Jurkat, Clone E6-1 (cell line): ENCODE measurements around the gene NYAP2.

Experiments used
- DNase-seq: peaks from one replicate; pipeline ENCODE4 v3.0.0-alpha.2; 2011; ENCODE audit warnings: low read depth, low spot score
- H3K4me3 ChIP-seq: 2 replicates; pipeline ENCODE4 v1.5.1; 2011; ENCODE audit warnings: mild to moderate bottlenecking, low read length, control low read depth, moderate library complexity

The NYAP2 gene

DNA sequence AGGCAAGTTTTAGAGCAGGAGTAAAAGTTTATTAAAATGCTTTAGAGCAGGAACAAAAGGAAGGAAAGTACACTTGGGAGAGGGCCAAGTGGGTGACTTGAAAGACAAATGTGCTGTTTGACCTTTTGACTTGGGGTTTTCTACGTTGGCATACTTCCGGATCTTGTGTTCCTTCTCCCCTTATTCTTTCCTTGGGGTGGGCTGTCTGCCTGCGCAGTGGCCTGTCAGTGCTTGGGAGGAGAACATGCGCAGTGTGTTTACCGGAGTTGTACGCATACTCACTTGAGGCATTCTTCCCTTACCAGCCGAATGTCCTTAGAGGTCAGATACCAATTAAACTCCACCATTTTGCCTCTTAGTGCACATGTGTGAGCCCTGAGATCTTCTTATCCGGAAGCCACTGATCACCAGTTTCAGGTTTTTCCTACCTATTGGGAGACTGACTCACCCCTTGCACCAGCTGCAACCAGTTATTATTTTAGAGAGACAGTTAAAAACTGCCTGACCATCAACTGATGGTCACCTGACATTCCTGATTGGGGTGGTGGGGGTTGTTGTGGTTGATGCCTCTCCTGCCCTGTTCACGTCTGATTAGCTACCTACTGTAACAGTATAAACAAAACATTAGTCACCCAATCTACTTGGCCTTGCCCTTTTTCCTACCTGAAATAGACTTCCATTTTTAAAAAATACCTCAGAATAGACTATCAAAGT is 67.5 kb downstream of the NYAP2 start:
- no peak overlapping the region for H3K4me3 ChIP-seq
- no peak for DNase-seq

DNA sequence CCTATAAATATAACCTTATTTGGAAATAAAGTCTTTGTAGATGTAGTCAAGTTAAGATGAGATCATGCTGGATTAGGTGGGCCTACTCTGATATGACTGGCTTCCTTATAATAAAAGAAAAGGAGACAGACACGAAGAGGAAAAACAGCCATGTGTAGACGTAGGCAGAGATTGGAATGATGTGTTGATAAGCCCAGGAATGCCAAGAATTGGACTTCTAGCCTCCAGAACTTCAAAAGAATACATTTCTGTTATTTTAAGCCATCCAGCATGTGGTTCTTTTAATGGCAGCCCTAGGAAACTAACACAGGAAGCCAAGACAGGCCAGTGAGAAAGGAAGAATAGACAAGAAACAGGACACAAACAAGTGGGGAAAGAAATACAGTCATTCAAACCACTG is 68.6 kb downstream of the NYAP2 start:
- no peak for DNase-seq
- no peak overlapping the region for H3K4me3 ChIP-seq

DNA sequence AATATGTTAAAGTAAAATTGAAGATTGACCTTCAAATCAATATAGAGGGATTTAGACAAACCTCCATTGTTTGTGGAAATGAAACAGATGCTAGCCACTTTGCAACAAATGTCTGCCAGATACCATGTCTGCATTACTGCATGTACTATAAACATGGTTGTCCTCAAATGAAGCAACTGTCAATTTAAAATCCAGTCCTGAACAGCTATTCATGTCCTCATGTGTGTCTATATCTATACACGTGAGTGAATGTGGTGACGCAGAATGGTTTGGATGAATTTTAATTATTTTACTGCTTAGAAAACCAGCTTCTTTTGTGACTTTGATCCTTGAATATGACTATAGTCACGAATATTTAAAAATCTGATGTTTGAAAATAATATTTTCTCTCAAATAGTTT is 71.5 kb downstream of the NYAP2 start:
- no peak overlapping the region for H3K4me3 ChIP-seq
- no peak for DNase-seq

DNA sequence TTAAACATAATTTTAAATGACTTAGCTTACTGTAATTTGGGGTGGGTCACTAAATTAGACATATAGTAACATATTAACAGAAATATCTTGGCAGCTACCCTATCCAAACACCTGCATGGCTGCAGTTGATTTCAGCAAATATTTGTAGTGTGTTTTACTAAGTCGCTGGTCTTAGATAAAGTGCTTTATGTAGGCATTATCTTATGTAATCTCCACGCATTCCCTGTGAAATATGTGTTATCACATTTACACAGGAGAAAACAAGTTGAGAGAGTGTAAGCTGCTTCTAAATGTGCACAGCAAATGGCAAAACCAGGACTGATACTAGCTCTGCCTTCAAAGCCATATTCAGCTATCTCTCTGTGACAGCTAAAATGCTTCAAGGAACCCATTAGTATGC is 72.0 kb downstream of the NYAP2 start:
- no peak for DNase-seq
- H3K4me3 ChIP-seq: no peak overlapping the region

DNA sequence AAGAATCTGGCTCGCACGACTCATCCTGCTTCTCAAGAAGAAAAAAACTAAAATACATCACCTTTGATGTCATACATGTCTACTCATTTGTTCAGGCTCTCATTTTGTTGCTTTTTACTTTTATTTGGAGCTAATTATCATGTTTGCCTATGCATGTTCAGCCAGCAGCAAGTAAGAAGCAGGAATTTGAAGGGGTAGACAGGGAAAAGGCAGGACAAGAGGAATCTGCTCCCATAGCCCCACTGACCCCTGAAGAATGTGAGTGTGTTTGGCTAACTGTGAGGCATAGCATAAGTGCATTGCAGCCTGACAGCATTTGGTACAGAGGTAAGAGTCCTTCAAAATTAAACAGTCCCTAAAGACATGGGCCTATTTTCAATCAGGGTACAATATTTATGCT is 72.7 kb downstream of the NYAP2 start:
- DNase-seq: no peak
- no peak overlapping the region for H3K4me3 ChIP-seq

DNA sequence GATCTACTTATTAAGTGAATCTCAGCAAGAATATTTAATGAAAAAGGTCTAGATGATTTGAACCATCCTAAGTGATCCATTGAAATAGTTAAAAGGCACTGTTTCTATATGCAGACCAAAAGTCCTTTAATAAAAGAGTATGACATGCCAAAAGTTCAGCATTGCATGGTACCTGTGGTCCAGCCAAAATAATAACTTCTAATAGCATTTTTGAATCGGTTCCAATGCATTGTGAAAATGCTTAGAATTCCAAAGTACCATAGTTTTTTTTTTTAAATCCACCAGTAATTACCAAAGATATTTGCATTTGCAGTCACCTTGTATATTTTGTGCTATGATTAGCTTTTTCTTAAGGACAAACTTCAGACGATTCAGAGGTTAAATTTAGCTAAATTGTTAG is 79.9 kb downstream of the NYAP2 start:
- no peak for DNase-seq
- no peak overlapping the region for H3K4me3 ChIP-seq

DNA sequence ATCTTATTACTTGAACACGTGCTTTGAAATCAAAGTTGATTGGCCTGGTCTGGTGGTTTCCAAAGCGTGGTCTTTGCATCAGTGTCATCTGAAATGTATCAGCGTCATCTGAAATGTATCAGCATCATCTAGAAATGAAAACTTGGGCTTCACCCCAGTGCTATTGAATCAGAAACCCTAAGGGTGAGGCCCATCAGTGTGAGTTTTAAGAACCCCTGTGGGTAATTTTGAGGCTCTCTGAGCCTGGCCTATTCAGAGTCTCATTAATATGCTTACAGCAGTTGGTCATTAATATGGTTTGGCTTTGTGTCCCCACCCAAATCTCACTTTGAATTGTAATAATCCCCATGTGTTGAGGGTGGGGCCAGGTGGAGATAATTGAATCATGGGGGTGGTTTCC is 85.2 kb downstream of the NYAP2 start:
- DNase-seq: no peak
- no peak overlapping the region for H3K4me3 ChIP-seq

DNA sequence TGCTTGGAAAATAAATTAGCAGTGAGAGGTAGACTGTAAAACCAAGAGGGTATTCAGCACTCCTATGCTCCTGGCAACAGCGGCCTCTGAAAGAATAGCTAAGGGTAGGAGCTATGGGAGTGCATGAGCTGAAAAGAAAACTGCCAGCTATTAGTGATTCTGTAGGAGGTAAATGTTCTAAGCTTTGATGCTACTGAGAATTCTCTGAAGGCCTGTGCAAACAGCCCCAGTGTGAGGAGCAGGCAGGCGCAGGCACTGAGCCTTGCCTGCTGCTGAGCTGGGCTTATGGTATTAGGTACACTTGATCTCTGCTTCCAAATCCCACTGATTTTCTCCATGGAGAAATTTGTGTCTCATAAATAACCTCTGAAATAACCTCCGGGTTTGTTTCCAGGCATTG is 86.7 kb downstream of the NYAP2 start:
- no peak for DNase-seq
- H3K4me3 ChIP-seq: no peak overlapping the region

DNA sequence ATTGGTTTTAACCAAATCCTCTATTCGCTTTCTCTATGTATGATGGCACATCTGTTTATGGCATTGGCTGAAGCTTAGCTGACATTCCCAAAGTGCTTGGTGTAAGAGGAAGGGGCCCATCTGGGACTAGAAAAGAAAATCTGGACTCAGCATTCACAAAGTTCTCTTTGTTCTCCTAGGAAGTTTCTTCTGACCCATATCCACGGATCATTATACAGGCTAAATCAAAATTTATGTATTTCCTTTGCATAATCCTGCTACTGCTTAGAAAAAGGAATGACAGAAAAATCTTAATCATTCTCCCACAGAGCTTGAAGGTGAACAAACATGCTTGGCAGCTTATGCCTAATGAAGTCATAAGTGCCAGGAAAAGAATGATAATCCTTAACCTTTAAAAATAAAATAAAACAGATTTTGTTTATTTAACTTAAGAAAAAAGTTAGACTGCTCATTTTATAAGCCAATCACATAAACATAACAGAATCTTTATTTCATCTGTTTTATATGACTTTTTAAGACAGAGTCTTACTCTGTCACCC is 88.4 kb downstream of the NYAP2 start:
- DNase-seq: no peak
- no peak overlapping the region for H3K4me3 ChIP-seq

DNA sequence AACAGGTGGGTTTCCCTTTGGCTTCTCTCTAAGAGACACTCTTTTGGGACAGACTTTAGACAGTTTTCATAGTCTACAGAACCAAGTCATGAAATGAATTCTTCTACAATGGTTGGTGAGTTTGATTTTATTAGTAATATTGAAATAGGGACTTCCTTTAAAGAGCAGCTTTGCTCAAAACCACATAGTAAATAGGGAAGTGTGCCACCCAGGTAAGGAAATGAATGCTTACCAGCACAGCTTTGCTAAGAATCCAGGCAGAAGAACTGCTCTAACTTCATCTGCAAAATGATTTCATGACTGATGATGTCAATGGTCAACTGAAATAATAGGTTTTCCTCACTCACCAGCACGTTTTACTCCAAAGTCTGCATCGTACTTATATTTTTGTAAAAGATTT is 89.2 kb downstream of the NYAP2 start:
- H3K4me3 ChIP-seq: no peak overlapping the region
- no peak for DNase-seq

DNA sequence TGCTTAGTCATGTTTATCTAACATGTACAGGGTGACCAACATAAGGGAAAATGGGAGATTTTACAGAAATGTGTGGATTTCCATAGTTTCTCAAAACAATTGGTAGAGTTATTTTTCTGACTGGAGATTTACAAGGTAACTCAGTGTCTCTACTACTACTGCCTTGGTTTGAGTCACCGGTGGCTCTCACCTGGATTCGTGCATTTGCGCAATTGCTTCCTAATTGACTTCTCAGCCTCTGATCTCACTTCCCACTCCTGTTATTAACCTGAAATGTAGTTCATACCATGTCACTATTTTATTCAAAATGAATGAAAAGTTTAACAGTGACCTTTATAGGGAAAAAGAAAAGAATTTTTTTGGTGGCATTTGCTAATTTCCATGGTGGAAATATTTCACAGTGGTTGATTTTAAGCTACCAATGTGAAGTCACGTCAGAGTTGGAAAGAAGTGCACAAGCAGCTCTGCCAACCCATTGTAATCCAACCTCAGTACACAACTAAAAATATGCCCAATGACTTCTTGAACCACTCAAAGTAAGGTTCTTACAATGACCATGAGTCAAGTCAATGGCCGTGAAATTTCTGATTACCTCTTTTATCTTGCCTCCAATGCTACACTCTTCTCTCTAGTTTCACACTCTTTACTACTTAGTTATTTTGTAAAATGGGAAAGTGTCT is 94.0 kb downstream of the NYAP2 start:
- DNase-seq: no peak
- no peak overlapping the region for H3K4me3 ChIP-seq

DNA sequence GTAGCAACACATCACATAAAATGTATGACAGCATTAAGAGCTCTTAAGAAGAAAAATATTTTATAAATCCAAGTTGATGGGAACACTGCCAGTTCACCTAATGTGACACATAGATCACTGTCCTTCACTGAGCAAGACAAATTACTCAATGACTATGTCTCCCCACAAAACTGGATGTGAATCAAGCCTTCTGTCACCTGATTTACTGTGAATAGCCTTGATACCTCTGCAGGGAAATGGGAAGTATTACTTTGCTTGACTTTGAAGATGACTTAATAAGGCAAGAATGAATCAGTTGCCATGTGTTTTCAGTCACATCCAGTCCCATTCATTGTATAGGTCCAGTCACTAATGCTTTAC is 94.6 kb downstream of the NYAP2 start:
- no peak overlapping the region for H3K4me3 ChIP-seq
- no peak for DNase-seq

DNA sequence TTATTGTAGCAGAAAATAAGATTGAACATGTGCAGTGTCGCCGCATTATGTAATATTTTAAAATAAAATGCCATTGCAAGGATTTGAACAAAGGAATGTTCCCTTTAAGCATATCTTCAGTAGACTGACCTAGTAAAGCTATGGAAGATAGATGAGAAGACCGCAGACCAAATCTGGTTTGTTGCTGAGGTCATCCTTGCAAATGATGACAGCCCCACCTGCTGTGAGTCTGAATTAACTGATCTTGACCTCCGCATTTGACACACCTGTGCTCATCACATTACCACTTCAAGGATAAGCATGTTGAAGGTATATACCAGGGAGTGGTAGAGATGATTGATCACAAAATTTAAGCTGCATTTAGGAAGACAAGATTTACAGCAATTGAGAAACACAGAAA is 96.2 kb downstream of the NYAP2 start:
- H3K4me3 ChIP-seq: no peak overlapping the region
- DNase-seq: no peak

DNA sequence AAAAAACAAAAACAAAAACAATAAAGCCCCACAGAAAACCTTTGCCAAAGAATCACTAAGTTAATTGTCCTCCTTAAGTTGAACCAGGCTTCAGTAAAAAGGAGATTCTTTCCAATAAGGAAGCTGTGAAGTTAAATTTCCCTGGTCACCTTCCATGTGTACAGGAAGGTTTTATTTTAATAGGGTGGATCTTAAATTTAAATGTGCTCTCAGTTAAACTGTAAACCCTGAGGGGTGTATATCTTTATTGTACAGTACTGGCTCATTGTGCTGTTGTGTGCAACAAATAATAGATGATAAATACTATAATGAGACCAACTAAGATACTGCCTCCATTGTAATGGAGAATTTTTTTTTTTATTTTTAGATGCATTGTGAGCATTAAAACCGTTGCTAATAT is 97.1 kb downstream of the NYAP2 start:
- no peak overlapping the region for H3K4me3 ChIP-seq
- DNase-seq: no peak

DNA sequence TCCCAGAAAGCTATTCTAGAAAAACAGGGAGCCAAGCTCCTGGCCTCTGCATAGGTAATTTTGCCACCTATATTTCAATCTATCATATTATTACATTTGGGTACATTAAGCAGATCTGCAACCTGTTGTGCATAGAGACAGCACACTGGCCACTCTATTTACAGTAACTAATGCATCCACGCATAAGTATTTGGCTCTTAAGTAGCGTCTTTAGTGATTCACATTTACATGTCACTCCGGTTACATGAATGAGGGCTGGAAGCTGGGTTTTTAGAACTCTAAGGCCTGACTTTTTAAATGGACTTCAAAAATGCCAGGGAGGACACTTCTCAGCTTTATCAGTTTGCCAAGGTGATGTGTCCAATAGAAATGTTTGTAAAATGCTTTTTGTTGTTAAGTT is 97.7 kb downstream of the NYAP2 start:
- H3K4me3 ChIP-seq: no peak overlapping the region
- DNase-seq: no peak

DNA sequence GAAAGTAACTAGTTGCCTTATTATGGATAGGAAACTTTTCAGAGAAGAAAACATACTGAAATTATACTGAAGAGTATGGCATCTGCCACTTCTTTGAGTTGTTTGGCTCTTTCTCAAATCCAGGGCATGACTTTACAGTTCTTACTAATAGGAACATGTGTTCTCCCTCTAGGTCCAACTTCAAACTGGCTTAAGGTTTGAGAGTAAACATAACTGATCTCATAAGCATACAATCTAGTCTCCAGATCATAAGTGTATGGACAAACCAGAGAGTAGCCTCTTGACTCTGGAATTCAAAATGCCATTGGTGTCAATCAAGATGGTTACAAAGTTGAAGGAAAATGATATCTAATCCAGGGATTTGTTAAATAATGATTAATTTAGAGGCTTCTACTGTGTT is 101.5 kb downstream of the NYAP2 start:
- no peak overlapping the region for H3K4me3 ChIP-seq
- no peak for DNase-seq

DNA sequence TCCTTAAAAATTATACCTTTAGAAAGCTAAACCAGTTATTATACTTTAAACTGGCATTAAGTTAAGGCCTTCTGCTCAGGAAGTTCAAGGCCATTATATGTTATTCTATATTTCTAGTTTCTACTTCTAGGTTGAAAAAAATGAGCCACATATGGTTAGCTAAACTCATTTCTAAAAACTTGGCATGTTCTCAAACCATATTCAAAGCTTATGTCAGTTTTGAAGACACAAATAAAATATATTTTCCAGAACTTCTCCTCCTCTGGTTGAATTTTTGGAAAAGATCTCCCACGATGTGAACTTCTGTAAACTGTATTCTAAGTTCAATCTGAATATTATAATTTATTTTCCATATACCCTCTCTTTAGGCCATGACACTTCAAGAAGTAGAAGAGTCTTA is 103.5 kb downstream of the NYAP2 start:
- H3K4me3 ChIP-seq: no peak overlapping the region
- no peak for DNase-seq

DNA sequence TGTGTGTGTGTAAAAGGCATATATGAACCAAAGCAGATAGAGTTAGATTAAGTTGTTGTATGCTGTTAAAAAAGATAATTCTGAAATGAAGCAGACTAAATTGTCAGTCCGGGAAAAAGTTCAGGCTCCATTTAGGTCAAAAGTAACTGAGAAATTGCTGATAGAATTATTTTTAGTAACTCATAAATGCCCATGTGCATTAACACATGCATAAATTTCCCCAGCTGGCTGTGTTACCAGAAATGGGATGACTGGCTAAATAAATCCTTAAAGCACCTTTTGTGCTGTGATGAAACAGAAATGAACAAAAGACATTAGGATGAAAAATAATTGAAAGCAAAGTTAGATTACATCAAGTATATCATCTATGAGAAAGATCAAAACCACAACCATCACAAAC is 111.3 kb downstream of the NYAP2 start:
- DNase-seq: no peak
- no peak overlapping the region for H3K4me3 ChIP-seq

DNA sequence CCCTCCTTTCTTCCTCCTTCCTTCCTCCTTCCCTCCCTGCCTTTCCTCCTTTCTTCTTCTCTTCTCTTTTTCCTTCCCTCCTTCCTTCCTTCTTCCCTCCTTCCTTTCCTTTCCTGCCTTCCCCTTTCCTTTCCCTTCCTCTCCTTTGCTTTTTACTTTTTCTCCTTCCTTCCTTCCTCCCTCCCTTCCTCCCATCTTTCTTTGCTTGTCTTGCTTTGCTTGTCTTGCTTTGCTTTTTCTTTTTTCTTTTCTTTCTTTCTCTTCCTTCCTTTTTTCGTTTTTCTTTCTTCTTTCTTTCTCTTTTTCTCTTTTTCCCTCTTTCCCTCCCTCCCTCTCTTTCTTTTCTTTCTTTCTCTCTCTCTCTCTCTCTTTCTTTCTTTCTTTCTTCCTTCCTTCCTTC is 113.0 kb downstream of the NYAP2 start:
- no peak overlapping the region for H3K4me3 ChIP-seq
- no peak for DNase-seq

DNA sequence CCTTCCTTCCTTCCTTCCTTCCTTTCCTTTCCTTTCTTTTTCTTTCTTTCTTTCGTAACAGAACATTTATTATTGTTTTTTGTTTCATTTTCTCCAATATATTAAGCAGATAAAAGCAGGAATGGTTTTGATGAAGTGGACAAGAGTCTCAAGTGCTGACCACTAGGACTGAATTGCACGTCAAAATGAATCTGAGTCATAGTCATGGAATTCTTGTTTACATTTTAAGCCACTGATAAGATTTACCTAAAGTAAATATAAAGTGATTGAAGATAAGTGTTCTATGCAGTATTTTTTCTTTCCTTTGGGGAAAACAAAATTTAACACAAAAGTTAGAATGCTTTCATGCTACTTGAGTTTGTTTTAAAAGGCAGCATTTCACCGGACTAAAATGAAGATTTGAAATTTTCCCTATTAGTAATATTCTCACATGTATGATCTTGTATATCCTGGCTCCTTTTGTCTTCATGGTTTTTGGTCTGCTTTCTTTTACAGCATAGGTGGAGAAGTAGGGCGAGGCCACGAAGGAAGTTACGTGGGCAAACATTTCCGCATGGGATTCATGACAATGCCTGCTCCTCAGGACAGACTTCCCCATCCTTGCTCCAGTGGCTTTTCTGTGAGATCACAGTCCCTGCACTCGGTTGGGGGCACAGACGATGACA is 113.5 kb downstream of the NYAP2 start:
- no peak for DNase-seq

DNA sequence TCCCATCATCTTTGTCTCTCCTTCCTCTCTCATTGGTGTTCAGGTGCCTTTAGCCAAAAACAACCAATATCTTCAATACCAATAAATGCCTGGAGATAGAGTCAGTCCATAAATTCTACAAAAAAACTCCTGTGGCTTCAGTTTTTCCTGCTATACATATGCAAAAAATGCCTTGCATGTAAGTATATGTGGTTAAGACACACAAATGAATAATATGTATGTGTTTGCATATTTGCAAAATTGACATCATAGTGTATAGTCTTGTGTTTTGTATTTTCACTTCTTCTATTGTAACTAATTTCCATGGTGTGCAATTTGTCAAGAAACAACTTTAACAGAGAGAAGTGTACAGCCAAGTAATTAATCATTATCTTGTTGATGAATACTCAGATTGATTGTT is 115.5 kb downstream of the NYAP2 start:
- DNase-seq: no peak
- no peak overlapping the region for H3K4me3 ChIP-seq

More for the DNA sequence above, 113.5 kb downstream of the NYAP2 start:
- H3K4me3 ChIP-seq: no peak overlapping the region
